IMR-90 (cell line): ENCODE measurements around the gene SCIN. TPM values are rescaled to one million over a fixed set of nuclear protein-coding genes. Genes with fewer than 3 reads are reported as not detected.

Experiments
- ATAC-seq: fragments of 200-7000 bp; cut with Tn5 transposase; 2 replicates; pipeline ENCODE4 v1.9.1; 2020; ENCODE audit warnings: low read depth, mild to moderate bottlenecking, moderate library complexity
- Bru-seq: library from RNA; stranded (reverse); fragments of 400-500 nt; gene quantifications from one replicate; lab custom pipeline; 2021; lab: Mats Ljungman, UMichigan
- BruChase-seq, 2 experiments: library from RNA; stranded (reverse); fragments of 400-500 nt; gene quantifications; one replicate each; lab custom pipeline; 2021; lab: Mats Ljungman, UMichigan
- BruUV-seq: library from RNA; stranded (reverse); fragments of 400-500 nt; replicated peaks from 2 replicates; lab custom pipeline; 2021; lab: Mats Ljungman, UMichigan
- CTCF ChIA-PET: fragments of 300-600 bp; formaldehyde crosslinking; extraction: SDS; loops from one replicate; lab custom pipeline; 2021; ENCODE audit warnings: antibody characterized with exemption; lab: Yijun Ruan, JAX
- POLR2A ChIA-PET: fragments of 300-600 bp; sonication (Branson Sonifier 250); formaldehyde crosslinking; loops from one replicate; lab custom pipeline; 2022; ENCODE audit warnings: antibody characterized with exemption; ENCODE audit not compliant: unreplicated experiment; lab: Charles Lee
- DNase-seq: peaks from one replicate; pipeline ENCODE4 v3.0.0; 2013
- H2AFZ ChIP-seq: replicated peaks from 2 replicates; pipeline ENCODE3; 2013; ENCODE audit warnings: low read length, mild to moderate bottlenecking; ENCODE audit not compliant: poor library complexity
- H2AK5ac ChIP-seq: 2 replicates; pipeline ENCODE4 v1.6.1; 2013; ENCODE audit warnings: low read depth, low read length, inconsistent platforms
- H2AK9ac ChIP-seq: replicated peaks from 2 replicates; pipeline ENCODE3; 2013; ENCODE audit warnings: mild to moderate bottlenecking, low read depth, low read length, moderate library complexity; ENCODE audit not compliant: poor library complexity
- H2BK120ac ChIP-seq: 2 replicates; pipeline ENCODE4 v1.6.1; 2013; ENCODE audit warnings: low read depth, low read length, inconsistent platforms
- H2BK15ac ChIP-seq: 3 replicates; pipeline ENCODE4 v1.6.1; 2013; ENCODE audit warnings: low read depth, low read length, inconsistent platforms
- H2BK20ac ChIP-seq: 2 replicates; pipeline ENCODE4 v1.6.1; 2013; ENCODE audit warnings: low read depth, mild to moderate bottlenecking, inconsistent platforms, low read length, moderate library complexity
- H2BK5ac ChIP-seq: 2 replicates; pipeline ENCODE4 v1.6.1; 2013; ENCODE audit warnings: mild to moderate bottlenecking, low read depth, low read length, inconsistent platforms; ENCODE audit not compliant: poor library complexity, severe bottlenecking
- H3K14ac ChIP-seq: replicated peaks from 2 replicates; pipeline ENCODE4 v1.6.1; 2013; ENCODE audit warnings: low read depth, low read length, inconsistent platforms
- H3K18ac ChIP-seq: 2 replicates; pipeline ENCODE4 v1.6.1; 2013; ENCODE audit warnings: low read depth, low read length, control low read depth
- H3K23ac ChIP-seq: 2 replicates; pipeline ENCODE4 v1.6.1; 2013; ENCODE audit warnings: low read depth, low read length, inconsistent platforms
- H3K27ac ChIP-seq: 2 replicates; pipeline ENCODE4 v1.5.1; 2013; ENCODE audit warnings: mild to moderate bottlenecking, control low read depth, low read length; ENCODE audit not compliant: insufficient read depth
- H3K27me3 ChIP-seq: 2 replicates; pipeline ENCODE4 v1.6.1; 2013; ENCODE audit warnings: low read length; ENCODE audit not compliant: control insufficient read depth, insufficient read depth
- H3K36me3 ChIP-seq: 2 replicates; pipeline ENCODE4 v1.6.1; 2013; ENCODE audit warnings: low read length, mixed read lengths; ENCODE audit not compliant: control insufficient read depth, insufficient read depth
- H3K4ac ChIP-seq: 2 replicates; pipeline ENCODE4 v1.6.1; 2013; ENCODE audit warnings: low read depth, low read length, inconsistent platforms
- H3K4me1 ChIP-seq: 2 replicates; pipeline ENCODE4 v1.6.1; 2013; ENCODE audit warnings: low read length, mixed read lengths; ENCODE audit not compliant: control insufficient read depth, insufficient read depth
- H3K4me2 ChIP-seq: 2 replicates; pipeline ENCODE4 v1.6.1; 2013; ENCODE audit warnings: low read depth, mild to moderate bottlenecking, control low read depth, low read length, moderate library complexity
- H3K4me3 ChIP-seq: 2 replicates; pipeline ENCODE4 v1.5.1; 2013; ENCODE audit warnings: low read depth, mild to moderate bottlenecking, control low read depth, low read length, moderate library complexity; ENCODE audit not compliant: insufficient read depth
- H3K56ac ChIP-seq: 2 replicates; pipeline ENCODE4 v1.6.1; 2013; ENCODE audit warnings: low read length, inconsistent platforms; ENCODE audit not compliant: insufficient read depth; ENCODE audit errors: extremely low read depth
- H3K79me1 ChIP-seq, 2 experiments: 2 replicates each; pipeline ENCODE4 v1.6.1; 2013; ENCODE audit warnings: low read length in 2 of 2, inconsistent platforms in 1 of 2, low read depth in 1 of 2
- H3K9ac ChIP-seq: 2 replicates; pipeline ENCODE4 v1.6.1; 2013; ENCODE audit warnings: low read depth, low read length, control low read depth
- H3K9me1 ChIP-seq: 2 replicates; pipeline ENCODE4 v1.6.1; 2013; ENCODE audit warnings: low read length, inconsistent platforms; ENCODE audit not compliant: insufficient read depth
- H3K9me3 ChIP-seq: 2 replicates; pipeline ENCODE4 v1.6.1; 2013; ENCODE audit warnings: low read length; ENCODE audit not compliant: control insufficient read depth, insufficient read depth
- H4K20me1 ChIP-seq: 2 replicates; pipeline ENCODE4 v1.6.1; 2013; ENCODE audit warnings: low read length, inconsistent platforms; ENCODE audit not compliant: insufficient read depth
- H4K5ac ChIP-seq: 2 replicates; pipeline ENCODE4 v1.6.1; 2013; ENCODE audit warnings: mild to moderate bottlenecking, low read depth, low read length, control low read depth
- H4K8ac ChIP-seq, 2 experiments: 2 replicates each; pipeline ENCODE4 v1.6.1; 2013; ENCODE audit warnings: low read depth in 2 of 2, low read length in 2 of 2, control low read depth in 1 of 2, inconsistent platforms in 1 of 2
- H4K91ac ChIP-seq: 2 replicates; pipeline ENCODE4 v1.6.1; 2013; ENCODE audit warnings: low read depth, low read length, inconsistent platforms; ENCODE audit not compliant: insufficient read depth
- BHLHE40 ChIP-seq: fragments of 150-350 bp; IDR thresholded peaks from 2 replicates; pipeline ENCODE4 v1.6.1; 2016; ENCODE audit warnings: mild to moderate bottlenecking, low read depth, low read length
- CEBPB ChIP-seq: IDR thresholded peaks from 2 replicates; pipeline ENCODE4 v1.6.1; 2012; ENCODE audit warnings: low read depth, low read length, improper control_type of control experiment
- CHD1 ChIP-seq: IDR thresholded peaks from 2 replicates; pipeline ENCODE4 v1.6.1; 2012; ENCODE audit warnings: low read depth, low read length, improper control_type of control experiment
- ELK1 ChIP-seq: fragments of 150-350 bp; IDR thresholded peaks from 2 replicates; pipeline ENCODE4 v1.6.1; 2016; ENCODE audit warnings: low read depth, mild to moderate bottlenecking, low read length, moderate library complexity, borderline replicate concordance
- MAZ ChIP-seq: IDR thresholded peaks from 2 replicates; pipeline ENCODE4 v1.6.1; 2012; ENCODE audit warnings: low read depth, mild to moderate bottlenecking, low read length, improper control_type of control experiment, moderate library complexity, borderline replicate concordance
- MXI1 ChIP-seq: IDR thresholded peaks from 2 replicates; pipeline ENCODE4 v1.6.1; 2012; ENCODE audit warnings: low read depth, mild to moderate bottlenecking, low read length, moderate library complexity, borderline replicate concordance
- NFE2L2 ChIP-seq: fragments of 150-350 bp; IDR thresholded peaks from 2 replicates; pipeline ENCODE4 v1.6.1; 2016; ENCODE audit warnings: low read depth, mild to moderate bottlenecking, low read length
- POLR2A ChIP-seq: IDR thresholded peaks from 2 replicates; pipeline ENCODE4 v1.6.1; 2012; ENCODE audit warnings: mild to moderate bottlenecking, low read depth, low read length
- RAD21 ChIP-seq: IDR thresholded peaks from 2 replicates; pipeline ENCODE4 v1.6.1; 2012; ENCODE audit warnings: low read length, improper control_type of control experiment
- RCOR1 ChIP-seq: IDR thresholded peaks from 2 replicates; pipeline ENCODE4 v1.6.1; 2012; ENCODE audit warnings: mild to moderate bottlenecking, low read length, improper control_type of control experiment; ENCODE audit not compliant: insufficient replicate concordance
- RFX5 ChIP-seq: IDR thresholded peaks from 2 replicates; pipeline ENCODE4 v1.8.0; 2012; ENCODE audit warnings: low read depth, mild to moderate bottlenecking, low read length, moderate library complexity
- WGBS, 2 experiments: methylation state at CpG; one replicate each; pipeline versions ENCODE4 v1.1.5 to v1.1.7; 2013; ENCODE audit warnings: missing lambda C conversion rate in 2 of 2; ENCODE audit not compliant: insufficient read length in 1 of 2; ENCODE audit errors: extremely low coverage in 2 of 2; 5-methylcytosine and 5-hydroxymethylcytosine counted together
- dilution Hi-C: fragments of 300-500 bp; cut with HindIII; formaldehyde crosslinking; loops from one replicate; pipeline ENCODE4 v1.14.3; 2018; ENCODE audit warnings: low sequenced_read_pairs; ENCODE audit not compliant: unreplicated experiment
- in situ Hi-C: fragments of 300-500 bp; cut with MboI; formaldehyde crosslinking; loops from 3 replicates; pipeline ENCODE4 v1.14.3; 2019; ENCODE audit warnings: low sequenced_read_pairs, inconsistent platforms, mixed read lengths
- intact Hi-C: fragments of 100-400 bp; cut with micrococcal nuclease; formaldehyde crosslinking; loops from 2 replicates; pipeline ENCODE4 v1.10.0; 2022
- long read RNA-seq: library from polyadenylated mRNA; unstranded; transcript quantifications from one replicate; pipeline ENCODE4 v2.0.0, GENCODE V29; 2021; ENCODE audit not compliant: unreplicated experiment
- polyA plus RNA-seq, 3 experiments: library from polyadenylated mRNA; depleted of rRNA; stranded (reverse); fragments of >200 nt; gene quantifications; 2 replicates each; pipeline ENCODE4 v1.2.3, GENCODE V29; 2012; ENCODE audit warnings: low replicate concordance in 1 of 3
- total RNA-seq: library from RNA; depleted of rRNA; stranded (reverse); fragments of >200 nt; gene quantifications from 2 replicates; pipeline ENCODE4 v1.2.3, GENCODE V29; 2012; rRNA removed
- TF ChIP-seq, protein P1 (sequence below): conservative IDR thresholded peaks from 2 replicates; pipeline ENCODE4 v1.5.1; 2012; ENCODE audit warnings: mild to moderate bottlenecking, low read depth, low read length, improper control_type of control experiment

The SCIN gene
- total RNA-seq: under 0.01 TPM in 1 of 2 replicates, not detected in the other
- polyA plus RNA-seq (2012; rRNA removed): 0.05 TPM in 1 of 2 replicates, not detected in the other
- polyA plus RNA-seq (2012; cell fraction: cytosol; rRNA removed): not detected in 2 replicates
- not detected in 2 replicates for polyA plus RNA-seq (2012; cell fraction: nucleus; rRNA removed; ENCODE audit: low replicate concordance)
- percentile 2 among the genes with signal in this experiment for Bru-seq, nascent RNA
- percentile 3 among the genes with signal in this experiment for BruChase-seq, experiment 1, labeled RNA remaining after a 6-hour chase
- BruChase-seq, experiment 2, labeled RNA remaining after a 2-hour chase: percentile 1 among the genes with signal in this experiment
- long read RNA-seq: 0 reads

DNA sequence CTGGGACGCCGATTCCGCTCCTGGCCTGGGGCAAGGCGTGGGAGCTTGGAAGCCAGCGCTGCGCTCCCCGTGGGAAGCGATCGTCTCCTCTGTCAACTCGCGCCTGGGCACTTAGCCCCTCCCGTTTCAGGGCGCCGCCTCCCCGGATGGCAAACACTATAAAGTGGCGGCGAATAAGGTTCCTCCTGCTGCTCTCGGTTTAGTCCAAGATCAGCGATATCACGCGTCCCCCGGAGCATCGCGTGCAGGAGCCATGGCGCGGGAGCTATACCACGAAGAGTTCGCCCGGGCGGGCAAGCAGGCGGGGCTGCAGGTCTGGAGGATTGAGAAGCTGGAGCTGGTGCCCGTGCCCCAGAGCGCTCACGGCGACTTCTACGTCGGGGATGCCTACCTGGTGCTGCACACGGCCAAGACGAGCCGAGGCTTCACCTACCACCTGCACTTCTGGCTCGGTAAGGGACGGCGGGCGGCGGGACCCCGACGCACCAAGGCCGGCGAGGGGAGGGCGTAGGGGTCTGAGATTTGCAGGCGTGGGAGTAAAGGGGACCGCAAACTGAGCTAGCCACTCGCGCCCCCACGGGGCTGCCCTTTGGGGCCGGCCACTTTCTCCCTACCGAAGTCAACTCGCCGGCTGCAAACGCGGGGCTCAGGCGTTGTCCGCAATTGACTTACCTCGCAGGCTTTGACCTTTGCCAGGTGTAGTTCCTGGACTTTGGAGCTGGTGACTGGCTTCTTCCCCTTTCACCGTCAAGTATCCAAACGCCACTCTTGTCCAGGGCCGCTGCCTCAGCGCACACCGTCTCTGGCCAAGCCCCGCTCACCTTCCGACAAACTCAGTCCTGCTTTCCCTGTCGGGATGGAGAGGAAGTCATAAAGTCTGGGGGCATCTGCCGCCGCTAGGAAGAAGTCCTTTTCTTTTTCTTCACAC, at the start of gene SCIN:
Gene SCIN, plus strand, starts transcription at position 187 of the 928 bp plus-strand sequence. Its CDS starts 67 bp downstream, at position 254.
- H4K91ac ChIP-seq: no peak within 1 kb of the TSS
- H2BK20ac ChIP-seq: no peak within 1 kb of the TSS
- H4K5ac ChIP-seq: no peak within 1 kb of the TSS
- intact Hi-C loops (no loop called here), in situ Hi-C loops (no loop called here), dilution Hi-C loops (no loop called here)
- H3K18ac ChIP-seq: no peak within 1 kb of the TSS
- no peak within 1 kb of the TSS for H3K56ac ChIP-seq
- no peak within 1 kb of the TSS for H2AK5ac ChIP-seq
- no peaks in the 10 kb centered on the region; the same call in 1 of the 2 replicates for H3K9me3 ChIP-seq
- peak within 1 kb of the TSS; percentile 33 for H3K4me3 ChIP-seq
- no peaks in the 10 kb centered on the region for H3K4me1 ChIP-seq
- ATAC-seq (peak; percentile 65), DNase-seq (no peak)
- no peak within 1 kb of the TSS for H3K4ac ChIP-seq
- no peak within 1 kb of the TSS for H3K23ac ChIP-seq
- no peaks in the 10 kb centered on the region for H3K9me1 ChIP-seq
- ChIA-PET POLR2A (no interaction called here), CTCF (interaction anchor here (1.2 kb wide), 1 partner anchor 17 kb away, joined by 3 read pairs; no protein-coding TSS in a partner anchor)
- no peak within 1 kb of the TSS for H2AK9ac ChIP-seq
- H3K14ac ChIP-seq: no peak within 1 kb of the TSS
- WGBS, 2 experiments: 9% methylated on average over 9 of the region's 74 CpGs; no CpG with 5 or more reads in 1 of the 2 experiments
- BruUV-seq: no TSS peak
- H3K27ac ChIP-seq: no peak within 1 kb of the TSS
- H3K4me2 ChIP-seq: peak within 1 kb of the TSS; percentile 81
- peaks cover 28% of the 10 kb centered on the region for H3K27me3 ChIP-seq
- no peak within 1 kb of the TSS for H2BK120ac ChIP-seq
- peak within 1 kb of the TSS; percentile 50 for H2AFZ ChIP-seq
- no peak within 1 kb of the TSS for H2BK15ac ChIP-seq
- H3K9ac ChIP-seq: no peak within 1 kb of the TSS
- no peak within 1 kb of the TSS for H2BK5ac ChIP-seq
- no peaks in the 10 kb centered on the region for H4K20me1 ChIP-seq
- no peaks in the 10 kb centered on the region for H3K36me3 ChIP-seq
- H4K8ac ChIP-seq: no peak within 1 kb of the TSS
- no peaks in the 10 kb centered on the region for H3K79me1 ChIP-seq
- TF ChIP-seq RAD21 (no peak), ELK1 (no peak), NFE2L2 (no peak), RCOR1 (no peak), BHLHE40 (no peak), POLR2A (no peak), RFX5 (no peak), CHD1 (no peak), MXI1 (no peak), MAZ (no peak), CEBPB (no peak)
- TF ChIP-seq, protein P1, sequence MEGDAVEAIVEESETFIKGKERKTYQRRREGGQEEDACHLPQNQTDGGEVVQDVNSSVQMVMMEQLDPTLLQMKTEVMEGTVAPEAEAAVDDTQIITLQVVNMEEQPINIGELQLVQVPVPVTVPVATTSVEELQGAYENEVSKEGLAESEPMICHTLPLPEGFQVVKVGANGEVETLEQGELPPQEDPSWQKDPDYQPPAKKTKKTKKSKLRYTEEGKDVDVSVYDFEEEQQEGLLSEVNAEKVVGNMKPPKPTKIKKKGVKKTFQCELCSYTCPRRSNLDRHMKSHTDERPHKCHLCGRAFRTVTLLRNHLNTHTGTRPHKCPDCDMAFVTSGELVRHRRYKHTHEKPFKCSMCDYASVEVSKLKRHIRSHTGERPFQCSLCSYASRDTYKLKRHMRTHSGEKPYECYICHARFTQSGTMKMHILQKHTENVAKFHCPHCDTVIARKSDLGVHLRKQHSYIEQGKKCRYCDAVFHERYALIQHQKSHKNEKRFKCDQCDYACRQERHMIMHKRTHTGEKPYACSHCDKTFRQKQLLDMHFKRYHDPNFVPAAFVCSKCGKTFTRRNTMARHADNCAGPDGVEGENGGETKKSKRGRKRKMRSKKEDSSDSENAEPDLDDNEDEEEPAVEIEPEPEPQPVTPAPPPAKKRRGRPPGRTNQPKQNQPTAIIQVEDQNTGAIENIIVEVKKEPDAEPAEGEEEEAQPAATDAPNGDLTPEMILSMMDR: no peak
